PC-3 (cell line): ENCODE measurements around the gene C20orf141. TPM values are rescaled to one million over a fixed set of nuclear protein-coding genes. Genes with fewer than 3 reads are reported as not detected.
"Not testable (repeated sequence)": the region's sequence is repeated elsewhere in the genome, so short reads cannot be mapped to it uniquely, and the experiment has no call there.

Experiments used
- ATAC-seq: fragments of 200-7000 bp; cut with Tn5 transposase; 2 replicates; pipeline ENCODE4 v1.9.1; 2020; ENCODE audit warnings: mild to moderate bottlenecking, moderate library complexity
- BruUV-seq: library from RNA; stranded (reverse); fragments of 400-500 nt; replicated peaks from 2 replicates; lab custom pipeline; 2021; lab: Mats Ljungman, UMichigan
- CTCF ChIA-PET: fragments of 300-600 bp; sonication (Branson Sonifier 250); formaldehyde crosslinking; loops from one replicate; lab custom pipeline; 2022; ENCODE audit warnings: antibody characterized with exemption; lab: Charles Lee
- POLR2A ChIA-PET: fragments of 300-600 bp; sonication (Branson Sonifier 250); formaldehyde crosslinking; loops from one replicate; lab custom pipeline; 2022; ENCODE audit warnings: antibody characterized with exemption; ENCODE audit not compliant: unreplicated experiment; lab: Charles Lee
- DNase-seq: peaks from one replicate; pipeline ENCODE4 v3.0.0-alpha.2; 2015
- H2AFZ ChIP-seq: fragments of 300-600 bp; sonication (generic); 2 replicates; pipeline ENCODE4 v1.6.0; 2016; ENCODE audit warnings: antibody characterized with exemption, low read length
- H3F3A ChIP-seq: fragments of 300-600 bp; sonication (generic); one replicate; pipeline ENCODE4 v1.6.0; 2017; ENCODE audit warnings: antibody characterized with exemption, low read length, control low read depth, mild to moderate bottlenecking; ENCODE audit not compliant: unreplicated experiment
- H3K27ac ChIP-seq: fragments of 300-600 bp; sonication (generic); 2 replicates; pipeline ENCODE4 v1.5.1; 2016; ENCODE audit warnings: mild to moderate bottlenecking, low read length
- H3K27me3 ChIP-seq: fragments of 300-600 bp; sonication (generic); 2 replicates; pipeline ENCODE4 v1.6.1; 2016; ENCODE audit warnings: low read length, mixed read lengths
- H3K36me3 ChIP-seq: fragments of 300-600 bp; sonication (generic); 2 replicates; pipeline ENCODE4 v1.6.1; 2016; ENCODE audit warnings: low read depth, mixed run types, low read length, mixed read lengths
- H3K4me1 ChIP-seq: fragments of 300-600 bp; sonication (generic); 2 replicates; pipeline ENCODE4 v1.5.1; 2016; ENCODE audit warnings: low read length; ENCODE audit not compliant: insufficient read depth
- H3K4me2 ChIP-seq: fragments of 300-600 bp; sonication (generic); 2 replicates; pipeline ENCODE4 v1.6.0; 2016; ENCODE audit warnings: low read length
- H3K4me3 ChIP-seq: fragments of 300-600 bp; sonication (generic); 2 replicates; pipeline ENCODE4 v1.5.1; 2016; ENCODE audit warnings: mild to moderate bottlenecking, low read length, mixed read lengths
- H3K79me2 ChIP-seq: fragments of 300-600 bp; sonication (generic); 2 replicates; pipeline ENCODE4 v1.6.1; 2017; ENCODE audit warnings: low read length, mixed read lengths
- H3K9ac ChIP-seq: fragments of 300-600 bp; sonication (generic); 2 replicates; pipeline ENCODE4 v1.6.0; 2016; ENCODE audit warnings: mild to moderate bottlenecking, low read length
- H3K9me2 ChIP-seq: fragments of 300-600 bp; sonication (generic); replicated peaks from 2 replicates; pipeline ENCODE4 v1.6.1; 2016; ENCODE audit warnings: mixed run types, low read length, mixed read lengths
- H3K9me3 ChIP-seq: fragments of 300-600 bp; sonication (generic); 2 replicates; pipeline ENCODE4 v1.6.1; 2016; ENCODE audit warnings: low read length, mixed read lengths
- H4K20me1 ChIP-seq: fragments of 300-600 bp; sonication (generic); 2 replicates; pipeline ENCODE4 v1.6.1; 2016; ENCODE audit warnings: low read length, mixed read lengths
- CTCF ChIP-seq: fragments of 300-600 bp; sonication (generic); conservative IDR thresholded peaks from 2 replicates; pipeline ENCODE4 v1.5.1; 2017; ENCODE audit warnings: antibody characterized with exemption, low read depth, mild to moderate bottlenecking, low read length
- EZH2 ChIP-seq: fragments of 300-600 bp; sonication (generic); IDR thresholded peaks from one replicate; pipeline ENCODE4 v1.6.1; 2017; ENCODE audit warnings: antibody characterized with exemption, mild to moderate bottlenecking, low read length; ENCODE audit not compliant: unreplicated experiment
- EZH2phosphoT487 ChIP-seq: fragments of 300-600 bp; sonication (generic); IDR thresholded peaks from 2 replicates; pipeline ENCODE4 v1.6.1; 2018; ENCODE audit warnings: mild to moderate bottlenecking, antibody characterized with exemption, low read length, borderline replicate concordance
- intact Hi-C: fragments of 100-400 bp; cut with micrococcal nuclease; formaldehyde crosslinking; loops from 2 replicates; pipeline ENCODE4 v1.9.0; 2023
- total RNA-seq: library from RNA; depleted of rRNA; stranded (reverse); fragments of >200 nt; gene quantifications from 2 replicates; pipeline ENCODE4 v1.2.3, GENCODE V29; 2014

C20orf141 gene
- total RNA-seq, 1 experiment from 2014 or later: not detected

DNA sequence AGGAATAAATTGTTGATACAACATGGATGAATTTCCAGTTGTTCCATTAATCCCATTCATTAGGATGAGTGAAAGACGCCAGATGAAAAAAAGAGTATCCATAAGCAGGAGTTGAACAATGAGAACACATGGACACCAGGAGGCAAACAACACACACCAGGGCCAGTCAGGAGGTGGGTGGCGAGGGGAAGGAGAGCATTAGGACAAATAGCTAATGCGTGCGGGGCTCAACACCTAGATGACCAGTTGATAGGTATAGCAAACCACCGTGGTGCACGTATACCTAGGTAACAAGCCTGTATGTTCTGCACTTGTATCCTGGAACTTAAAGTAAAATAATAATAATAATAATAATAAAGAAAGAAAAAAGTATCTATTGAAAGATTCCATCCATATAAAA lies 14.6 kb downstream of the C20orf141 start:
- ChIA-PET CTCF (no interaction called here), POLR2A (no interaction called here)
- BruUV-seq: no TSS peak

DNA sequence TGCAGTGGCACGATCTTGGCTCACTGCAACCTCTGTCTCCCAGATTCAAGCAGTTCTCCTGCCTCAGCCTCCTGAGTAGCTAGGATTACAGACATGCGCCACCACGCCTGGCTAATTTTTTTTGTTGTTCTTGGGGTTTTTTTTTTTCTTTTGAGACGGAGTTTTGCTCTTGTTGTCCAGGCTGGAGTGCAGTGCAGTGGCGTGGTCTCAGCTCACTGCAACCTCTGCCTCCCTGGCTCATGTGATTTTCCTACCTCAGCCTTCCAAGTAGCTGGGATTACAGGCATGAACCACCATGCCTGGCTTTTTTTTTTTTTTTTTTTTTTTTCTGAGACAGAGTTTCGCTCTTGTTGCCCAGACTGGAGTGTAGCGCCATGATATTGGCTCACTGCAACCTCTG lies 16.4 kb downstream of the C20orf141 start:
- CTCF ChIA-PET: interaction anchor here (0.6 kb wide), 1 partner anchor 55 kb away, joined by 12 read pairs; no protein-coding TSS in a partner anchor
- H3K27me3 ChIP-seq, H3K9me3 ChIP-seq, intact Hi-C loops, H3K4me2 ChIP-seq, H3K79me2 ChIP-seq, ATAC-seq, H3K4me3 ChIP-seq, H3K36me3 ChIP-seq, BruUV-seq, H2AFZ ChIP-seq, H3K27ac ChIP-seq, POLR2A ChIA-PET, DNase-seq, H4K20me1 ChIP-seq, H3K9me2 ChIP-seq, H3K9ac ChIP-seq, H3F3A ChIP-seq: not testable (repeated sequence)
- peaks cover 16% of the 10 kb centered on the region for H3K4me1 ChIP-seq

More for the DNA sequence above, 14.6 kb downstream of the C20orf141 start:
- H3F3A ChIP-seq: no peaks in the 10 kb centered on the region
- H4K20me1 ChIP-seq: no peaks in the 10 kb centered on the region
- no peaks in the 10 kb centered on the region for H3K9me3 ChIP-seq
- H3K4me3 ChIP-seq: no peak overlapping the region
- no peak overlapping the region for H3K27ac ChIP-seq
- H3K79me2 ChIP-seq: no peaks in the 10 kb centered on the region
- H3K4me2 ChIP-seq: no peak overlapping the region
- intact Hi-C loops: no loop called here
- H3K36me3 ChIP-seq: no peaks in the 10 kb centered on the region
- no peaks in the 10 kb centered on the region for H3K27me3 ChIP-seq
- H3K9me2 ChIP-seq: no peaks in the 10 kb centered on the region
- DNase-seq (no peak), ATAC-seq (no peak)
- H3K9ac ChIP-seq: no peak overlapping the region
- H2AFZ ChIP-seq: no peak overlapping the region
- TF ChIP-seq CTCF (no peak), EZH2phosphoT487 (no peak), EZH2 (no peak)
- peaks cover 16% of the 10 kb centered on the region for H3K4me1 ChIP-seq

- H4K20me1 ChIP-seq: no peaks in the 10 kb centered on the region
- ChIA-PET POLR2A (no interaction called here), CTCF (no interaction called here)
- H3K9me2 ChIP-seq: no peaks in the 10 kb centered on the region
- H3K79me2 ChIP-seq: no peaks in the 10 kb centered on the region
- no peak overlapping the region for H3K4me2 ChIP-seq
- no TSS peak for BruUV-seq
- no peaks in the 10 kb centered on the region for H3K27me3 ChIP-seq
- ATAC-seq (no peak), DNase-seq (no peak)
- TF ChIP-seq CTCF (no peak), EZH2 (no peak), EZH2phosphoT487 (no peak)
- H2AFZ ChIP-seq: no peak overlapping the region
- intact Hi-C loops: no loop called here
- no peak overlapping the region for H3K27ac ChIP-seq
- no peaks in the 10 kb centered on the region for H3F3A ChIP-seq
- H3K9me3 ChIP-seq: no peaks in the 10 kb centered on the region
- H3K4me3 ChIP-seq: no peak overlapping the region
- H3K36me3 ChIP-seq: no peaks in the 10 kb centered on the region
- H3K4me1 ChIP-seq: peaks cover 16% of the 10 kb centered on the region
- H3K9ac ChIP-seq: no peak overlapping the region
These were observed 19.0 kb downstream of the C20orf141 start for GRCh38 chr20:2833761-2834160.
